Activated naive CD8-positive, alpha-beta T cell treated with anti-CD3 and anti-CD28 coated beads for 36 hours (primary cell): ENCODE measurements around the gene ZBTB16. TPM values are rescaled to one million over a fixed set of nuclear protein-coding genes. Genes with fewer than 3 reads are reported as not detected.

Source experiments
- DNase-seq: peaks from one replicate; pipeline ENCODE4 v3.0.0; 2021
- H3K27ac Mint-ChIP-seq: one replicate; pipeline ENCODE4 v1.8.0; 2022; ENCODE audit warnings: mild to moderate bottlenecking, moderate library complexity, mixed read lengths
- H3K27me3 Mint-ChIP-seq: one replicate; pipeline ENCODE4 v1.8.0; 2022; ENCODE audit warnings: mild to moderate bottlenecking, mixed read lengths
- H3K36me3 Mint-ChIP-seq: one replicate; pipeline ENCODE4 v1.8.0; 2021; ENCODE audit warnings: mild to moderate bottlenecking, mixed read lengths
- H3K4me1 Mint-ChIP-seq: one replicate; pipeline ENCODE4 v1.8.0; 2021; ENCODE audit warnings: mixed read lengths
- H3K4me3 Mint-ChIP-seq: one replicate; pipeline ENCODE4 v1.8.0; 2022; ENCODE audit warnings: mild to moderate bottlenecking, moderate library complexity, mixed read lengths
- H3K9me3 Mint-ChIP-seq: one replicate; pipeline ENCODE4 v1.8.0; 2022; ENCODE audit warnings: mixed read lengths
- total RNA-seq, 2 experiments: library from RNA; stranded (reverse); gene quantifications; one replicate each; pipeline ENCODE4 v1.2.3, GENCODE V29; 2021

ZBTB16 gene
- total RNA-seq, 2 experiments from 2014 or later, result 1.7 to 2.1 TPM

GRCh38 chr11:114283422-114283821, 223.9 kb downstream of the ZBTB16 start:
- Mint-ChIP-seq H3K4me1 (no peaks in the 10 kb centered on the region), H3K27me3 (no peaks in the 10 kb centered on the region), H3K36me3 (no peaks in the 10 kb centered on the region), H3K9me3 (no peaks in the 10 kb centered on the region), H3K27ac (no peak overlapping the region), H3K4me3 (no peak overlapping the region)
- no peak for DNase-seq

DNA sequence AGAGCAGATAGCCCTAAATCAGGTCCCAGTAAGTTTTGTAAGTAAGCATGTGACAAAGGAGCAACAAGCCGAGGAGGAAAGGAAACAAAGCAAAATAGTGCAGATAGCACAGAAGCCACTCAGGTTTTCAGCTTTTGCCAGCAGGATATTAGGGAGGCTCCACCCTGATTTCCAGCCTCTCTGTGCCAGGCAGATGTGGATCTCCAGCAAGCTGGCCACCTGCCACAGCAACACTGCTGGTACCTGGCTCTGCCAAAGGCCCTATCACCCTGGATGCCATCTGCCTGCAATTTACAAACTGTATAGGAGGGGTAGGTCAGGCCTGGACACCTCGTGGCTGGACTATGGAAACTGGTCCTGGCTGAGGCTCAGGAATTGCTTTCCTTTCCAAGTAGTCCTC, 224.5 kb downstream of the ZBTB16 start:
- no peak for DNase-seq
- Mint-ChIP-seq H3K9me3 (no peaks in the 10 kb centered on the region), H3K4me1 (no peaks in the 10 kb centered on the region), H3K27ac (no peak overlapping the region), H3K27me3 (no peaks in the 10 kb centered on the region), H3K4me3 (no peak overlapping the region), H3K36me3 (no peaks in the 10 kb centered on the region)

GRCh38 chr11:114284914-114285313, 225.4 kb downstream of the ZBTB16 start:
- no peaks in the 10 kb centered on the region for H3K4me1 Mint-ChIP-seq

GRCh38 chr11:114285599-114285998, 226.1 kb downstream of the ZBTB16 start:
- no peaks in the 10 kb centered on the region for H3K4me1 Mint-ChIP-seq
- no peak overlapping the region for H3K27ac Mint-ChIP-seq
- no peaks in the 10 kb centered on the region for H3K27me3 Mint-ChIP-seq
- no peaks in the 10 kb centered on the region for H3K9me3 Mint-ChIP-seq
- no peak overlapping the region for H3K4me3 Mint-ChIP-seq
- DNase-seq, result no peak
- H3K36me3 Mint-ChIP-seq, result no peaks in the 10 kb centered on the region

More at GRCh38 chr11:114284914-114285313, 225.4 kb downstream of the ZBTB16 start:
- H3K36me3 Mint-ChIP-seq, result no peaks in the 10 kb centered on the region
- H3K27me3 Mint-ChIP-seq, result no peaks in the 10 kb centered on the region
- H3K9me3 Mint-ChIP-seq, result no peaks in the 10 kb centered on the region
- no peak for DNase-seq
- H3K4me3 Mint-ChIP-seq, result no peak overlapping the region
- H3K27ac Mint-ChIP-seq, result no peak overlapping the region

- Mint-ChIP-seq H3K27ac (no peak overlapping the region), H3K4me1 (no peaks in the 10 kb centered on the region), H3K27me3 (no peaks in the 10 kb centered on the region), H3K4me3 (no peak overlapping the region), H3K9me3 (no peaks in the 10 kb centered on the region), H3K36me3 (no peaks in the 10 kb centered on the region)
- no peak for DNase-seq
Measured at GRCh38 chr11:114286229-114286628, 226.7 kb downstream of the ZBTB16 start.

GRCh38 chr11:114287154-114287553, 227.6 kb downstream of the ZBTB16 start:
- Mint-ChIP-seq H3K27me3 (peaks cover 4% of the 10 kb centered on the region), H3K36me3 (no peaks in the 10 kb centered on the region), H3K4me3 (no peak overlapping the region), H3K27ac (no peak overlapping the region), H3K9me3 (no peaks in the 10 kb centered on the region), H3K4me1 (no peaks in the 10 kb centered on the region)
- no peak for DNase-seq

DNA sequence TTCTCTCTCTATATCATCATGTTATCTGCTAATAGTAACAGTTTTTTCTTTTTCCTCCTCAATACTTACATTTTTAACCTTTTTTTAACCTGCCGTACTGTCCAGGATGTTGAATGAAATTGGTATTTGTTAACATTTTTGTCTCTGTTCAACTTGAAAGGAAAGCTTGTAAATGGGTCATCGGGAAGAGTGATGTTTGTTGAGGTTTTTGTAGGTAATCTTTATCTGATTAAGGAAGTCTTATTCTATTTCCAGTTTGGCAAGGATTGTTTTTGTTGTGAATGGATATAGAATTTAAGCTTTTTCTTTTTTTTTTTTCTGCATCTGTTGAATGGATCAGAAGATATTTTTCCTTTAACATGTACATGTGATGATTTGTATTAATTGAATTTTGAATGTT, 228.6 kb downstream of the ZBTB16 start:
- no peak for DNase-seq
- Mint-ChIP-seq H3K36me3 (no peaks in the 10 kb centered on the region), H3K4me3 (no peak overlapping the region), H3K27ac (no peak overlapping the region), H3K9me3 (no peaks in the 10 kb centered on the region), H3K27me3 (peaks cover 10% of the 10 kb centered on the region), H3K4me1 (no peaks in the 10 kb centered on the region)

DNA sequence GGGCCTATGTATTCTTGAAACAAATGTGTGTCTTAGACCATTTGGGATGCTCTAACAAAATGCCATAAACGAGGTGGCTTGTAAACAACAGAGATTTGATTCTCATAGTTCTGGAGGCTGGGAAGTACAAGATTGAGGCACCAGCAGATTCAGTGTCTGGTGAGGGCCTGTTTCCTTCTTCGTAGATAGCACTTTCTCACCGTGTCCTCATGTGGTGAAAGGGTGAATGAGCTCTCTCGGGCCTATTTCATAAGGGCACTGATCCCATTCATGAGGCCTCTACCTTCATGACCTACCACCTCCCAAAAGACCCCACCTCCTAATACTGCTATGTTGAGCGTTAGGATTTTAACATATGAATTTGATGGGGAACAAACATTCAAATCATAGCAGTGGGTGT, 230.3 kb downstream of the ZBTB16 start:
- no peak overlapping the region for H3K4me3 Mint-ChIP-seq

DNA sequence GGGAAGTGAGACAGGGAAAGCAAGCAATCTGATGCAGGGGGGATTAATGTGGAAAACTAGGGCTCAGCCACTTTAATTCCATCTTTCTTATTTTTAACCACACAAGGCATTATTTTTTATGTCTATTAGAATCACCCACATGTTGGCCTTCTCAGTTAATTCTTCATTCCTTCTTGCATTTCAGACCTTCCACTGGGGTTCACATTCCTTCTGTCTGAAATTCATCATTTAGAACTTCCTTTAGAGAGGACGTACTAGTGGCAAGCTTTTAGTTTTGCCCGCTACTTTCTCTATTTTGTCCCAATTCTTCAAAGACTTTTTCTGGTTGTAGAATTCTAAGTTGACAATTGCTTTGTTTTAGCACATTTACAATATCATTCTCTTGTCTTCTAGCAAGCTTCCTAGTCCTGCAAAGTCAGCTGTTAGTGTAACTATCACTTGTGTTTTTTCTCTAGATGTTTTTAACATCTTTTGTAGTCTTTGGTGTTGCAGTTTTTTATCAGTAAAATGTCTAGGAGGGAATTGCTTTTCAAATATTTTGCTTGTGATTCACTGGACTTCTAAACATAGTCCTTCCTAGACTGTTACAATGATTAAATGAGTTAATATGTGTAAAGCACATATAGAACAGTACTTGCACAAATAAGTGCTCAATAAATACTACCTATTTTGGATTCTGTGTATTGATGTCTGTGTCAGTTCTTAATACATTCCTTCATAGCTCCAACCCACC, 231.2 kb downstream of the ZBTB16 start:
- Mint-ChIP-seq H3K36me3 (no peaks in the 10 kb centered on the region), H3K4me1 (no peaks in the 10 kb centered on the region), H3K4me3 (no peak overlapping the region), H3K27ac (no peak overlapping the region), H3K9me3 (no peaks in the 10 kb centered on the region), H3K27me3 (peaks cover 14% of the 10 kb centered on the region)
- DNase-seq, result no peak

More for the DNA sequence above, 230.3 kb downstream of the ZBTB16 start:
- H3K36me3 Mint-ChIP-seq, result no peaks in the 10 kb centered on the region
- H3K27me3 Mint-ChIP-seq, result peaks cover 14% of the 10 kb centered on the region
- no peaks in the 10 kb centered on the region for H3K9me3 Mint-ChIP-seq
- no peak overlapping the region for H3K27ac Mint-ChIP-seq
- no peaks in the 10 kb centered on the region for H3K4me1 Mint-ChIP-seq
- DNase-seq, result no peak

DNA sequence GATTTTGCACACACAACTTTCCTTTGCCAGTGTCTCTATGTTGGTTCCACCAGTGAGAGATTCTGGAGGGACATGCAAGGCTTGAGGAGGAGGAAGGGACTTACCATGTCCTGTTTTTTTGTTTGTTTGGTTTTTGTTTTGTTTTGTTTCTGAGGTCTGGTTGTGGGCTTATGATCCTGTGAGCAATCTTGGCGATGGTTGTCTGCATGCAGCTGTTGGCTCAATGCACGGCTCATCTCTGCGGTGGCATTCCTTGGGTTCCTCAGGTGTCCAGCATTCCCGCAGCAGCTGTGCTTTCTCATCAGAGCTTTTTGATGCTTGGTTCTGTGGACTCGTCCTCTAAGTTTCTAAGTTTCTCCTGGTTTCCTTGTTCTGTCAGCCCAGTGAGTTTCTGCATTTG, 231.9 kb downstream of the ZBTB16 start:
- DNase-seq, result no peak
- H3K4me1 Mint-ChIP-seq, result no peaks in the 10 kb centered on the region
- H3K27ac Mint-ChIP-seq, result no peak overlapping the region
- H3K9me3 Mint-ChIP-seq, result no peaks in the 10 kb centered on the region
- H3K27me3 Mint-ChIP-seq, result peaks cover 20% of the 10 kb centered on the region
- H3K36me3 Mint-ChIP-seq, result no peaks in the 10 kb centered on the region
- H3K4me3 Mint-ChIP-seq, result no peak overlapping the region

- H3K9me3 Mint-ChIP-seq, result no peaks in the 10 kb centered on the region
- H3K27me3 Mint-ChIP-seq, result peaks cover 20% of the 10 kb centered on the region
- no peaks in the 10 kb centered on the region for H3K36me3 Mint-ChIP-seq
- no peak overlapping the region for H3K27ac Mint-ChIP-seq
- DNase-seq, result no peak
- no peaks in the 10 kb centered on the region for H3K4me1 Mint-ChIP-seq
- H3K4me3 Mint-ChIP-seq, result no peak overlapping the region
Measured at GRCh38 chr11:114291842-114292680, 232.6 kb downstream of the ZBTB16 start.

- no peak overlapping the region for H3K4me3 Mint-ChIP-seq
- peaks cover 20% of the 10 kb centered on the region for H3K27me3 Mint-ChIP-seq
Measured at GRCh38 chr11:114293201-114293711, 233.7 kb downstream of the ZBTB16 start.

GRCh38 chr11:114295676-114296604, 236.4 kb downstream of the ZBTB16 start, which contains the start of gene NNMT:
Gene NNMT, plus strand, starts transcription at chr11:114296399. Its CDS starts 158 bp downstream, at chr11:114296557.
- peaks cover 9% of the 10 kb centered on the region for H3K9me3 Mint-ChIP-seq
- no peak within 1 kb of the TSS for H3K4me3 Mint-ChIP-seq

More at GRCh38 chr11:114293201-114293711, 233.7 kb downstream of the ZBTB16 start:
- DNase-seq, result no peak
- Mint-ChIP-seq H3K27ac (no peak overlapping the region), H3K9me3 (no peaks in the 10 kb centered on the region), H3K4me1 (no peaks in the 10 kb centered on the region), H3K36me3 (no peaks in the 10 kb centered on the region)

GRCh38 chr11:114296605-114297372, 237.3 kb downstream of the ZBTB16 start:
- H3K4me1 Mint-ChIP-seq, result no peaks in the 10 kb centered on the region
- no peak for DNase-seq
- H3K36me3 Mint-ChIP-seq, result no peaks in the 10 kb centered on the region
- H3K27ac Mint-ChIP-seq, result no peak overlapping the region
- H3K4me3 Mint-ChIP-seq, result no peak overlapping the region
- peaks cover 19% of the 10 kb centered on the region for H3K27me3 Mint-ChIP-seq
- peaks cover 11% of the 10 kb centered on the region for H3K9me3 Mint-ChIP-seq

More at GRCh38 chr11:114295676-114296604, 236.4 kb downstream of the ZBTB16 start, which contains the start of gene NNMT:
- H3K4me1 Mint-ChIP-seq, result no peaks in the 10 kb centered on the region
- no peak within 1 kb of the TSS for H3K27ac Mint-ChIP-seq
- H3K36me3 Mint-ChIP-seq, result no peaks in the 10 kb centered on the region
- no peak for DNase-seq
- peaks cover 20% of the 10 kb centered on the region for H3K27me3 Mint-ChIP-seq
